Trophoblast cell (in vitro differentiated cells and primary cell): ENCODE data around the gene GDF7.

ENCODE experiments used
- DNase-seq, 2 donors: peaks; one replicate each; pipeline ENCODE4 v3.0.0-alpha.2; 2016
- H2AFZ ChIP-seq: 2 replicates; pipeline ENCODE4 v1.6.1; 2013; ENCODE audit warnings: low read length, moderate library complexity, mild to moderate bottlenecking; ENCODE audit not compliant: insufficient read depth, poor library complexity
- H2AK5ac ChIP-seq: 2 replicates; pipeline ENCODE4 v1.6.1; 2013; ENCODE audit warnings: mild to moderate bottlenecking, low read length
- H2BK120ac ChIP-seq: 2 replicates; pipeline ENCODE4 v1.6.1; 2013; ENCODE audit warnings: low read length, mild to moderate bottlenecking, moderate library complexity; ENCODE audit not compliant: insufficient read depth, poor library complexity
- H2BK12ac ChIP-seq: 2 replicates; pipeline ENCODE4 v1.6.1; 2013; ENCODE audit warnings: mild to moderate bottlenecking, low read length, moderate library complexity
- H2BK5ac ChIP-seq: 2 replicates; pipeline ENCODE4 v1.6.1; 2013; ENCODE audit warnings: low read length, low read depth, moderate library complexity, mild to moderate bottlenecking; ENCODE audit not compliant: poor library complexity
- H3K14ac ChIP-seq: 2 replicates; pipeline ENCODE4 v1.6.1; 2013; ENCODE audit warnings: mild to moderate bottlenecking, low read length
- H3K18ac ChIP-seq: 2 replicates; pipeline ENCODE4 v1.6.1; 2013; ENCODE audit warnings: mild to moderate bottlenecking, low read length
- H3K23ac ChIP-seq: 2 replicates; pipeline ENCODE4 v1.6.1; 2013; ENCODE audit warnings: low read length
- H3K27ac ChIP-seq: 2 replicates; pipeline ENCODE4 v1.5.1; 2013; ENCODE audit warnings: low read depth, mild to moderate bottlenecking, inconsistent platforms, low read length, moderate library complexity
- H3K27me3 ChIP-seq: 2 replicates; pipeline ENCODE4 v1.6.1; 2013; ENCODE audit warnings: inconsistent platforms, mild to moderate bottlenecking, low read length, moderate library complexity; ENCODE audit not compliant: insufficient read depth
- H3K36me3 ChIP-seq, 2 experiments: 1 replicate in 1 of 2; 2 replicates in 1 of 2; pipeline ENCODE4 v1.6.1; 2013; ENCODE audit warnings: low read length in 2 of 2, mild to moderate bottlenecking in 2 of 2, moderate library complexity in 1 of 2; ENCODE audit not compliant: insufficient read depth in 2 of 2, control insufficient read depth in 1 of 2
- H3K4ac ChIP-seq: 2 replicates; pipeline ENCODE4 v1.6.1; 2013; ENCODE audit warnings: low read depth, mild to moderate bottlenecking, low read length, moderate library complexity
- H3K4me1 ChIP-seq, 2 experiments: 1 replicate in 1 of 2; 2 replicates in 1 of 2; pipeline ENCODE4 v1.6.1; 2013; ENCODE audit warnings: low read length in 2 of 2, mild to moderate bottlenecking in 2 of 2, moderate library complexity in 1 of 2; ENCODE audit not compliant: insufficient read depth in 2 of 2, control insufficient read depth in 1 of 2
- H3K4me2 ChIP-seq: 2 replicates; pipeline ENCODE4 v1.6.1; 2013; ENCODE audit warnings: inconsistent platforms, mild to moderate bottlenecking, low read length, moderate library complexity
- H3K4me3 ChIP-seq: 2 replicates; pipeline ENCODE4 v1.5.1; 2013; ENCODE audit warnings: mild to moderate bottlenecking, low read depth, low read length, inconsistent platforms
- H3K79me1 ChIP-seq: one replicate; pipeline ENCODE4 v1.6.1; 2013; ENCODE audit warnings: low read length
- H3K79me2 ChIP-seq: 2 replicates; pipeline ENCODE4 v1.6.1; 2013; ENCODE audit warnings: low read length, mild to moderate bottlenecking; ENCODE audit not compliant: control insufficient read depth, insufficient read depth, poor library complexity
- H3K9ac ChIP-seq: 2 replicates; pipeline ENCODE4 v1.6.1; 2013; ENCODE audit warnings: mild to moderate bottlenecking, low read length
- H3K9me3 ChIP-seq: 2 replicates; pipeline ENCODE4 v1.6.1; 2013; ENCODE audit warnings: low read depth, mild to moderate bottlenecking, control low read depth, inconsistent platforms, low read length; ENCODE audit not compliant: insufficient read depth
- H4K12ac ChIP-seq: 2 replicates; pipeline ENCODE4 v1.6.1; 2013; ENCODE audit warnings: low read depth, mild to moderate bottlenecking, low read length, moderate library complexity
- H4K8ac ChIP-seq: 2 replicates; pipeline ENCODE4 v1.6.1; 2013; ENCODE audit warnings: low read depth, mild to moderate bottlenecking, low read length, moderate library complexity
- H4K91ac ChIP-seq: one replicate; pipeline ENCODE4 v1.6.1; 2013; ENCODE audit warnings: low read depth, mild to moderate bottlenecking, low read length, moderate library complexity
- WGBS: extraction: QIAGEN DNeasy Blood & Tissue Kit; methylation state at CpG from one replicate; pipeline ENCODE4 v1.1.7; 2013; ENCODE audit warnings: missing lambda C conversion rate; ENCODE audit not compliant: insufficient read length, insufficient coverage; ENCODE audit errors: extremely low coverage; 5-methylcytosine and 5-hydroxymethylcytosine counted together

The GDF7 gene

GRCh38 chr2:20633794-20634506, 33.0 kb upstream of the GDF7 start:
- H2BK5ac ChIP-seq: no peak overlapping the region
- no peak overlapping the region for H3K4me2 ChIP-seq
- no peak for DNase-seq
- peaks cover 18% of the 10 kb centered on the region for H3K79me1 ChIP-seq
- peaks cover 19% of the 10 kb centered on the region in 2 experiments for H3K36me3 ChIP-seq
- no peaks in the 10 kb centered on the region for H3K9me3 ChIP-seq
- peak overlapping the region; percentile 93 for H2AK5ac ChIP-seq
- WGBS: no CpG with 5 or more reads among the region's 18 CpGs
- no peak overlapping the region for H2AFZ ChIP-seq
- H3K14ac ChIP-seq: peak overlapping the region; percentile 36
- peak overlapping the region; percentile 22 for H4K12ac ChIP-seq
- H3K27me3 ChIP-seq: no peaks in the 10 kb centered on the region
- peak overlapping the region; percentile 51 for H3K18ac ChIP-seq
- peak overlapping the region; percentile 70 for H2BK120ac ChIP-seq
- peak overlapping the region; percentile 19 for H3K4ac ChIP-seq
- H4K91ac ChIP-seq: peak overlapping the region; percentile 49
- no peak overlapping the region for H4K8ac ChIP-seq
- no peak overlapping the region for H3K23ac ChIP-seq
- H3K79me2 ChIP-seq: no peaks in the 10 kb centered on the region
- peaks cover 12 to 13% of the 10 kb centered on the region in 2 experiments for H3K4me1 ChIP-seq
- H3K4me3 ChIP-seq: no peak overlapping the region
- peak overlapping the region; percentile 33 for H2BK12ac ChIP-seq
- H3K27ac ChIP-seq: no peak overlapping the region
- H3K9ac ChIP-seq: no peak overlapping the region

GRCh38 chr2:20634507-20635112, 32.3 kb upstream of the GDF7 start:
- H3K23ac ChIP-seq: no peak overlapping the region
- H3K36me3 ChIP-seq: peaks cover 16 to 19% of the 10 kb centered on the region in 2 experiments
- H3K4ac ChIP-seq: peak overlapping the region; percentile 19
- no peak overlapping the region for H3K4me2 ChIP-seq
- DNase-seq: no peak
- peak overlapping the region; percentile 55 for H2BK120ac ChIP-seq
- peaks cover 18% of the 10 kb centered on the region for H3K79me1 ChIP-seq
- no peak overlapping the region for H4K12ac ChIP-seq
- no peaks in the 10 kb centered on the region for H3K27me3 ChIP-seq
- H3K14ac ChIP-seq: peak overlapping the region; percentile 24
- no peaks in the 10 kb centered on the region for H3K79me2 ChIP-seq
- H3K9me3 ChIP-seq: no peaks in the 10 kb centered on the region
- WGBS: no CpG with 5 or more reads among the region's 9 CpGs
- no peak overlapping the region for H3K9ac ChIP-seq
- peaks cover 12 to 13% of the 10 kb centered on the region in 2 experiments for H3K4me1 ChIP-seq
- H4K8ac ChIP-seq: no peak overlapping the region
- H2AFZ ChIP-seq: no peak overlapping the region
- peak overlapping the region; percentile 55 for H4K91ac ChIP-seq
- H2BK5ac ChIP-seq: no peak overlapping the region
- no peak overlapping the region for H3K27ac ChIP-seq
- peak overlapping the region; percentile 73 for H2AK5ac ChIP-seq
- no peak overlapping the region for H3K4me3 ChIP-seq
- H2BK12ac ChIP-seq: peak overlapping the region; percentile 59
- H3K18ac ChIP-seq: peak overlapping the region; percentile 32

- peak overlapping the region; percentile 31 for H2BK120ac ChIP-seq
- H2BK12ac ChIP-seq: peak overlapping the region; percentile 79
- no peak overlapping the region for H2BK5ac ChIP-seq
- no peak overlapping the region for H3K14ac ChIP-seq
- no peak overlapping the region for H3K9ac ChIP-seq
- no peak overlapping the region for H3K4me2 ChIP-seq
- H3K27me3 ChIP-seq: no peaks in the 10 kb centered on the region
- no peak overlapping the region for H3K18ac ChIP-seq
- H3K4ac ChIP-seq: no peak overlapping the region
- WGBS: no CpG with 5 or more reads among the region's 5 CpGs
- H3K36me3 ChIP-seq: peaks cover 19 to 21% of the 10 kb centered on the region in 2 experiments
- H3K79me1 ChIP-seq: peaks cover 18% of the 10 kb centered on the region
- H3K27ac ChIP-seq: no peak overlapping the region
- DNase-seq: no peak
- H3K79me2 ChIP-seq: no peaks in the 10 kb centered on the region
- H2AFZ ChIP-seq: no peak overlapping the region
- H3K4me3 ChIP-seq: no peak overlapping the region
- H4K8ac ChIP-seq: no peak overlapping the region
- peaks cover 12 to 13% of the 10 kb centered on the region in 2 experiments for H3K4me1 ChIP-seq
- no peaks in the 10 kb centered on the region for H3K9me3 ChIP-seq
- H4K12ac ChIP-seq: no peak overlapping the region
- peak overlapping the region; percentile 55 for H4K91ac ChIP-seq
- no peak overlapping the region for H3K23ac ChIP-seq
- peak overlapping the region; percentile 42 for H2AK5ac ChIP-seq
Observed at GRCh38 chr2:20635113-20635510, 31.8 kb upstream of the GDF7 start.

GRCh38 chr2:20635675-20636584, 31.0 kb upstream of the GDF7 start:
- Histone ChIP-seq H2BK5ac (peak overlapping the region; percentile 13), H3K36me3 (peaks cover 27 to 29% of the 10 kb centered on the region in 2 experiments), H3K9ac (no peak overlapping the region), H4K8ac (peak overlapping the region; percentile 48), H4K12ac (peak overlapping the region; percentile 0), H3K79me1 (peaks cover 18% of the 10 kb centered on the region), H2AFZ (peak overlapping the region; percentile 26), H3K4ac (peak overlapping the region; percentile 38), H3K14ac (peak overlapping the region; percentile 59), H3K4me2 (no peak overlapping the region), H4K91ac (peak overlapping the region; percentile 89), H2BK120ac (peak overlapping the region; percentile 82), H3K27ac (no peak overlapping the region), H3K18ac (no peak overlapping the region), H3K4me3 (no peak overlapping the region), H3K79me2 (no peaks in the 10 kb centered on the region), H3K23ac (no peak overlapping the region), H3K9me3 (peaks cover 3% of the 10 kb centered on the region), H3K27me3 (no peaks in the 10 kb centered on the region), H2BK12ac (peak overlapping the region; percentile 74), H2AK5ac (no peak overlapping the region), H3K4me1 (peaks cover 12 to 13% of the 10 kb centered on the region in 2 experiments)
- no CpG with 5 or more reads among the region's 32 CpGs for WGBS
- DNase-seq: peak; percentile 72 to 87
